ENCODE results near the gene GNA14.
A peak's percentile ranks its signal among the peaks of the same experiment; 100 is the strongest.
"Not testable (repeated sequence)": the region's sequence is repeated elsewhere in the genome, so short reads cannot be mapped to it uniquely, and the experiment has no call there.

GNA14 gene

DNA sequence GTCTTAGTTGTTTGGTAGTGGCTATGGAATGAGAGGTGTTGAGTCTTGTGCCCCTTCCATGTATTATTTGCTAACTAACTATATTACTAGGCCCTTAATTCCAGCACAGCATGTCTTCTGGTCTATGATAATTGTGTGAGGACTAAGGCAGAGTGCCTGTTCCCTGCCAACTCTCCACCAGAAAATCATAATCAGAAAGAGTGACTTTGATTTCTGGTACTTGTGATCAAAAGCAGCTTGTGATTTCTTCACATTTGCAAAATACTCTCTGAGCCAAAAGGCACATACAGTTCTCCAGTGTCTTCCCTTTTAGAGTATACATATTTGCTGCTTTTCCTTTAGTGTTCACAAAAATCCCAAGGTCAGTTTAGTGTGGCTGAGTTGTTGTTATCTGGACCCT lies 229.9 kb downstream of the GNA14 start:
- Histone ChIP-seq H3K4me3 (ENCODE audit: low read depth, low read length) (no peak overlapping the region), H3K4me1 (ENCODE audit: control insufficient read depth, insufficient read depth, low read length) (no peaks in the 10 kb centered on the region), H3K36me3 (ENCODE audit: control insufficient read depth in 2 of 2, insufficient read depth in 1 of 2, low read length in 2 of 2) (no peaks in the 10 kb centered on the region), H3K9me3 (ENCODE audit: control insufficient read depth, insufficient read depth, low read depth, low read length) (no peaks in the 10 kb centered on the region), H3K27ac (ENCODE audit: extremely low read depth, low read depth, low read length) (no peak overlapping the region)
- CTCF ChIA-PET = interaction anchor here (0.9 to 2.1 kb wide), 2 partner anchors 15 to 39 kb away, joined by 7 to 13 read pairs; no protein-coding TSS in a partner anchor
- TF ChIP-seq ZNF26 (tag by site-specific recombination; IDR thresholded peaks at IDR 0.05) (no peak), ZNF544 (tag by site-specific recombination; IDR thresholded peaks at IDR 0.05) (no peak), RBAK (tag by site-specific recombination; IDR thresholded peaks at IDR 0.05) (no peak), PRDM1 (tag by site-specific recombination; IDR thresholded peaks at IDR 0.05) (no peak)
- TF ChIP-seq, protein P1, sequence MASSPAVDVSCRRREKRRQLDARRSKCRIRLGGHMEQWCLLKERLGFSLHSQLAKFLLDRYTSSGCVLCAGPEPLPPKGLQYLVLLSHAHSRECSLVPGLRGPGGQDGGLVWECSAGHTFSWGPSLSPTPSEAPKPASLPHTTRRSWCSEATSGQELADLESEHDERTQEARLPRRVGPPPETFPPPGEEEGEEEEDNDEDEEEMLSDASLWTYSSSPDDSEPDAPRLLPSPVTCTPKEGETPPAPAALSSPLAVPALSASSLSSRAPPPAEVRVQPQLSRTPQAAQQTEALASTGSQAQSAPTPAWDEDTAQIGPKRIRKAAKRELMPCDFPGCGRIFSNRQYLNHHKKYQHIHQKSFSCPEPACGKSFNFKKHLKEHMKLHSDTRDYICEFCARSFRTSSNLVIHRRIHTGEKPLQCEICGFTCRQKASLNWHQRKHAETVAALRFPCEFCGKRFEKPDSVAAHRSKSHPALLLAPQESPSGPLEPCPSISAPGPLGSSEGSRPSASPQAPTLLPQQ (tag by site-specific recombination; IDR thresholded peaks at IDR 0.05) = no peak
- POLR2A ChIA-PET = no interaction called here

DNA sequence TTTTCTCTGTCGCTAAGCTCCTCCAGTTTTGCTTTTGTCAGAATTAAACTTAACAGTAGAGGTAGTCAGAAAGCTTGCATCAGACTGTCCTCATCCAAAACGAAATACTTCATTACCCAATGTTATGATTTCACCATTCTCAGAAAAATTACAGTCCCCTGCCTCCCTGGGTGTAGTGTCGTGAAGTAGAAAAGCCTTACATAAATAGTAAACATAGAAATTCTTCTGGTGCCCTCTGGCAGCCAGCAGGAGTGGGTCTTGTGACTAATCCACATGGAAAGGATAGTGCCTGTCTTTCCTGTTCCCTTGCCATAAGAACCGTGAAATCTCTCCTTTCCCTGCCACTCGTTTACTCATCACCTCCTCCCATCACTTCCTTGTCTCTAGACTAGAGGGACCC lies 230.6 kb downstream of the GNA14 start:
- H3K4me3 ChIP-seq (ENCODE audit: low read depth, low read length) = no peak overlapping the region
- no peak overlapping the region for H3K27ac ChIP-seq (ENCODE audit: extremely low read depth, low read depth, low read length)
- no peaks in the 10 kb centered on the region for H3K36me3 ChIP-seq (ENCODE audit: control insufficient read depth in 2 of 2, insufficient read depth in 1 of 2, low read length in 2 of 2)
- H3K9me3 ChIP-seq (ENCODE audit: control insufficient read depth, insufficient read depth, low read depth, low read length) = no peaks in the 10 kb centered on the region
- CTCF ChIA-PET = interaction anchor here (0.7 to 2.1 kb wide), 3 partner anchors 16 to 595 kb away, joined by 3 to 13 read pairs (median 7); no protein-coding TSS in a partner anchor
- no peaks in the 10 kb centered on the region for H3K4me1 ChIP-seq (ENCODE audit: control insufficient read depth, insufficient read depth, low read length)
- TF ChIP-seq ZBTB17 (tag by site-specific recombination; IDR thresholded peaks at IDR 0.05) (no peak), ZNF175 (tag by site-specific recombination; IDR thresholded peaks at IDR 0.05) (no peak), PRDM6 (tag by site-specific recombination; IDR thresholded peaks at IDR 0.05) (peak; percentile 40; the same call in 1 of the 2 replicates), ZNF514 (tag by site-specific recombination; IDR thresholded peaks at IDR 0.05) (no peak), ZNF366 (tag by site-specific recombination; conservative IDR thresholded peaks at IDR 0.05) (no peak), ZBTB48 (tag by site-specific recombination; IDR thresholded peaks at IDR 0.05) (0 out of 2 replicates have a peak, but pooled peaks have one; percentile 35), ZNF48 (tag by site-specific recombination; IDR thresholded peaks at IDR 0.05) (no peak), ZNF610 (tag by site-specific recombination; IDR thresholded peaks at IDR 0.05; ENCODE audit: borderline replicate concordance) (no peak), HOXC10 (CRISPR knock-in tag; IDR thresholded peaks at IDR 0.05) (no peak), ZNF280C (tag by site-specific recombination; IDR thresholded peaks at IDR 0.05) (no peak)
- POLR2A ChIA-PET = no interaction called here

DNA sequence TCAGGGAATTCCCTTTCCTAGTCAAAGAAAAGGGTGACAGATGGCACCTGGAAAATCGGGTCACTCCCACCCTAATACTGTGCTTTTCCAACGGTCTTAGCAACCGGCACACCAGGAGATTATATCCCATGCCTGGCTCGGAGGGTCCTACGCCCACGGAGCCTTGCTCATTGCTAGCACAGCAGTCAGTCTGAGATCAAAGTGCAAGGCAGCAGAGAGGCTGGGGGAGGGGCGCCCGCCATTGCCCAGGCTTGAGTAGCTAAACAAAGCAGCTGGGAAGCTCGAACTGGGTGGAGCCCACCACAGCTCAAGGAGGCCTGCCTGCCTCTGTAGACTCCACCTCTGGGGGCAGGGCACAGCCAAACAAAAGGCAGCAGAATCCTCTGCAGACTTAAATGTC lies 239.6 kb downstream of the GNA14 start:
- H3K9me3 ChIP-seq (ENCODE audit: control insufficient read depth, insufficient read depth, low read depth, low read length); H3K4me3 ChIP-seq (ENCODE audit: low read depth, low read length); CTCF ChIA-PET; H3K27ac ChIP-seq (ENCODE audit: extremely low read depth, low read depth, low read length); H3K4me1 ChIP-seq (ENCODE audit: control insufficient read depth, insufficient read depth, low read length); POLR2A ChIA-PET: not testable (repeated sequence)
- peaks cover 0 to 30% of the 10 kb centered on the region in 2 experiments; a peak in 2 of 3 replicates for H3K36me3 ChIP-seq (ENCODE audit: control insufficient read depth in 2 of 2, insufficient read depth in 1 of 2, low read length in 2 of 2)
